Transverse colon (tissue), 4 donors: Measurements from ENCODE around the gene PPP5C. TPM values are rescaled to one million over a fixed set of nuclear protein-coding genes. Genes with fewer than 3 reads are reported as not detected.

Experiments used
- DNase-seq: peaks from one replicate; pipeline ENCODE4 v3.0.0-alpha.2; 2019
- H3K27ac ChIP-seq, 4 donors: fragments of 200-600 bp; sonication (generic); 2 replicates each; pipeline ENCODE4 v1.5.1; 2016 to 2018; ENCODE audit warnings: inconsistent platforms in 4 of 4
- H3K27me3 ChIP-seq: fragments of 200-600 bp; sonication (generic); 2 replicates; pipeline ENCODE4 v1.5.1; 2017; ENCODE audit warnings: inconsistent platforms
- H3K36me3 ChIP-seq, 4 donors: fragments of 200-600 bp; sonication (generic); 2 replicates each; pipeline ENCODE4 v1.5.1; 2017 to 2019; ENCODE audit warnings: inconsistent platforms in 4 of 4
- H3K4me1 ChIP-seq, 4 donors: fragments of 200-600 bp; sonication (generic); 2 replicates each; pipeline ENCODE4 v1.5.1; 2017 to 2020; ENCODE audit warnings: inconsistent platforms in 4 of 4
- H3K4me3 ChIP-seq, 4 donors: fragments of 200-600 bp; sonication (generic); 1 replicate in 1 of 4; 2 replicates in 3 of 4; pipeline versions ENCODE4 v1.5.1 to v1.6.1; 2017 to 2019; ENCODE audit warnings: inconsistent platforms in 4 of 4
- H3K9me3 ChIP-seq, 2 donors: fragments of 200-600 bp; sonication (generic); 2 replicates each; pipeline ENCODE4 v1.5.1; 2017 to 2019; ENCODE audit warnings: inconsistent platforms in 2 of 2
- CTCF ChIP-seq, 5 experiments: fragments of 200-600 bp in 3 of 5; fragments of 450-650 bp in 2 of 5; sonication (generic) in 3 of 5; IDR thresholded peaks; 1 replicate in 2 of 5; 2 replicates in 3 of 5; pipeline ENCODE4 v1.5.1; 2016 to 2017; ENCODE audit warnings: antibody characterized with exemption in 5 of 5, inconsistent platforms in 3 of 5, mild to moderate bottlenecking in 2 of 5, moderate library complexity in 1 of 5
- EP300 ChIP-seq: sonication (generic); formaldehyde crosslinking; IDR thresholded peaks from one replicate; pipeline ENCODE4 v1.6.1; 2017; ENCODE audit warnings: antibody characterized with exemption, low read depth
- POLR2A ChIP-seq: fragments of 450-650 bp; IDR thresholded peaks from one replicate; pipeline ENCODE4 v1.6.1; 2016; ENCODE audit warnings: antibody characterized with exemption, mild to moderate bottlenecking, moderate library complexity
- POLR2AphosphoS5 ChIP-seq, 3 donors: sonication (generic); formaldehyde crosslinking; IDR thresholded peaks; one replicate each; pipeline ENCODE4 v1.6.1; 2016; ENCODE audit warnings: antibody characterized with exemption in 3 of 3
- WGBS, 2 donors: methylation state at CpG; one replicate each; pipeline ENCODE4 v1.1.5; 2018; ENCODE audit warnings: low coverage in 1 of 2; 5-methylcytosine and 5-hydroxymethylcytosine counted together
- in situ Hi-C, 4 donors: fragments of 200-750 bp; cut with MboI; loops; one replicate each; pipeline versions ENCODE4 v1.15.0 to v1.15.1; 2017; ENCODE audit warnings: low sequenced_read_pairs in 3 of 4, low pct_ligation_motif_present in 1 of 4, low pct_unique_long_range_greater_than_20kb in 1 of 4
- intact Hi-C: fragments of 100-400 bp; cut with DNase I; formaldehyde crosslinking; loops from one replicate; pipeline ENCODE4 v1.15.1; 2023; ENCODE audit warnings: low total_unique reads
- total RNA-seq, 4 donors: library from RNA; depleted of rRNA; stranded (reverse); fragments of >200 nt; gene quantifications; one replicate each; pipeline ENCODE4 v1.1.0, GENCODE V29; 2016

The PPP5C gene
- total RNA-seq, 4 donors from 2014 or later, result 78.8 to 132 (median 96.8) TPM

GRCh38 chr19:46350029-46350757 is 3.3 kb downstream of the PPP5C start:
- in situ Hi-C loops, result no loop called here
- DNase-seq, result peak; percentile 53
- TF ChIP-seq EP300 (no peak), POLR2A (no peak), CTCF (IDR thresholded peaks at IDR 0.05) (no peak), POLR2AphosphoS5 (IDR thresholded peaks at IDR 0.05) (no peak)
- Histone ChIP-seq H3K4me1 (peaks cover 47 to 55% (median 50%) of the 10 kb centered on the region in 4 donors), H3K9me3 (no peaks in the 10 kb centered on the region), H3K36me3 (peaks cover 0 to 13% (median 6%) of the 10 kb centered on the region in 4 donors), H3K27me3 (no peaks in the 10 kb centered on the region), H3K27ac (peak overlapping the region; percentile 77 to 83 (median 80)), H3K4me3 (no peak overlapping the region)
- intact Hi-C loops, result no loop called here
- WGBS, 2 donors, result 0 to 19% methylated on average over 1 to 8 of the region's 8 CpGs

- Histone ChIP-seq H3K27ac (peak overlapping the region; percentile 77 to 83 (median 80)), H3K27me3 (no peaks in the 10 kb centered on the region), H3K4me1 (peaks cover 47 to 57% (median 52%) of the 10 kb centered on the region in 4 donors), H3K36me3 (peaks cover 0 to 13% (median 6%) of the 10 kb centered on the region in 4 donors), H3K9me3 (no peaks in the 10 kb centered on the region), H3K4me3 (peak overlapping the region in 1 of 4 donors; percentile 22)
- in situ Hi-C loops, result no loop called here
- intact Hi-C loops, result no loop called here
- 16% methylated on average over 8 of the region's 8 CpGs; no CpG with 5 or more reads in 1 of the 2 donors for WGBS, 2 donors
- no peak for TF ChIP-seq POLR2AphosphoS5 (IDR thresholded peaks at IDR 0.05)
- no peak for TF ChIP-seq CTCF (IDR thresholded peaks at IDR 0.05)
- no peak for DNase-seq
These were observed 3.9 kb downstream of the PPP5C start for GRCh38 chr19:46350758-46351159.

- Histone ChIP-seq H3K27me3 (no peaks in the 10 kb centered on the region), H3K27ac (peak overlapping the region; percentile 77 to 83 (median 80)), H3K4me1 (peaks cover 46 to 54% (median 49%) of the 10 kb centered on the region in 4 donors), H3K36me3 (peaks cover 0 to 13% (median 6%) of the 10 kb centered on the region in 4 donors), H3K4me3 (peak overlapping the region in 1 of 4 donors; percentile 22), H3K9me3 (no peaks in the 10 kb centered on the region)
- intact Hi-C loops, result no loop called here
- in situ Hi-C loops, result no loop called here
- TF ChIP-seq EP300, result no peak
- no peak for TF ChIP-seq POLR2A
- TF ChIP-seq CTCF (IDR thresholded peaks at IDR 0.05), result no peak
- TF ChIP-seq POLR2AphosphoS5 (IDR thresholded peaks at IDR 0.05), result no peak
- DNase-seq, result peak; percentile 54
- 22 to 32% methylated on average over 8 to 15 of the region's 18 CpGs for WGBS, 2 donors
These were observed 4.6 kb downstream of the PPP5C start for GRCh38 chr19:46351241-46352041.

- H3K4me1 ChIP-seq, result peaks cover 32 to 36% (median 33%) of the 10 kb centered on the region in 4 donors
- intact Hi-C loops, result no loop called here
- in situ Hi-C loops, result no loop called here
- H3K9me3 ChIP-seq, result no peaks in the 10 kb centered on the region
- no peaks in the 10 kb centered on the region for H3K27me3 ChIP-seq
- DNase-seq, result no peak
- TF ChIP-seq EP300 (no peak), POLR2AphosphoS5 (IDR thresholded peaks at IDR 0.05) (no peak), CTCF (IDR thresholded peaks at IDR 0.05) (no peak), POLR2A (no peak)
- H3K36me3 ChIP-seq, result peaks cover 0 to 16% (median 6%) of the 10 kb centered on the region in 4 donors
- no peak overlapping the region for H3K27ac ChIP-seq
- no peak overlapping the region for H3K4me3 ChIP-seq
- 89 to 91% methylated on average over 3 to 28 of the region's 28 CpGs for WGBS, 2 donors
These were observed 7.0 kb downstream of the PPP5C start for GRCh38 chr19:46353730-46354528.
